Frontal cortex (tissue), 4 donors: ENCODE data around the gene OXCT2. TPM values are rescaled to one million over a fixed set of nuclear protein-coding genes. Genes with fewer than 3 reads are reported as not detected.
"Not testable (repeated sequence)": the region's sequence is repeated elsewhere in the genome, so short reads cannot be mapped to it uniquely, and the experiment has no call there.

Experiments
- DNase-seq, 2 donors: peaks; one replicate each; pipeline ENCODE4 v3.0.0; 2012; ENCODE audit warnings: low spot score in 2 of 2
- FAIRE-seq: peaks from 2 replicates; lab custom pipeline; 2012; peaks lifted over from hg19 to GRCh38; lab: Jason Lieb, UNC
- total RNA-seq: library from RNA; depleted of rRNA; stranded (reverse); fragments of >200 nt; gene quantifications from one replicate; pipeline ENCODE4 v1.2.3, GENCODE V29; 2014
- donor health status: control.
- donor health status: control.
- donor health status: control.

Gene OXCT2
- total RNA-seq, 1 donor from 2014 or later = 0.82 TPM

DNA sequence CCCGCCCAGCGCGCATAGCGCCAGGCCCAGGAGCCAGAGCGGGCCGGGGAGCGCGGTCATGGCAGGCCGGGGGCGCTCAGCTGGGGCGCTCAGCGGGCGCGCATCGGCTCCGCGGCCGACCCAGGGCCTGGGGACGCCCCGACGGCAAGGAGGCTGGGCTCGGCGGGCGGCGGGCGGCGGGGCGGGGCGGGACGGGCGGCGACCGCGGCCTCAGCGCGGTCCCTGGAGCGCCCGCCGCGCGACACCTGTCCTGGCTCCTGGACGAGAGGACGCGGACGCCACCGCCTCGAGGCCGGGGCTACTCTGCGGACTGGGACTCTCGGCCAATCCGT, 17.2 kb upstream of the OXCT2 start:
- DNase-seq (no peak), FAIRE-seq (no peak)

GRCh38 chr1:39787964-39788363, 16.8 kb upstream of the OXCT2 start:
- not testable (repeated sequence) for FAIRE-seq, DNase-seq

GRCh38 chr1:39787468-39787867, 16.3 kb upstream of the OXCT2 start:
- DNase-seq (no peak), FAIRE-seq (no peak)

- not testable (repeated sequence) for DNase-seq, FAIRE-seq
Observed at GRCh38 chr1:39787108-39787375, 15.9 kb upstream of the OXCT2 start.

- FAIRE-seq, DNase-seq: not testable (repeated sequence)
Observed at GRCh38 chr1:39786303-39787107, 15.4 kb upstream of the OXCT2 start.

DNA sequence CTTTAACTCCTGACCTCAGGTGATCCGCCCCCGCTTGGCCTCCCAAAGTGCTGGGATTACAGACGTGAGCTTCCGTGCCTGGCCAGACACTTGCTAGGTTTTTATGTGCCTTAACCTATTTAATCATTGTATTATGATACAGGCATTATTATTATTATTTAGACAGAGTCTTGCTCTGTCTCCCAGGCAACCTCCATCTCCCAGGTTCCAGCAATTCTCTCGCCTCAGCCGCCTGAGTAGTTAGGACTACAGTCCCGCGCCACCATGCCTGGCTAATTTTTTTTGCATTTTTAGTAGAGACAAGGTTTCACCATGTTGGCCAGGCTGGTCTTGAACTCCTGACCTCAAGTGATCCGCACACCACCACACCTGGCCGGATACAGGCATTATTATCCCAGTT, 11.5 kb upstream of the OXCT2 start:
- DNase-seq, FAIRE-seq: not testable (repeated sequence)

GRCh38 chr1:39782103-39782502, 11.0 kb upstream of the OXCT2 start:
- FAIRE-seq (no peak), DNase-seq (no peak)

- no peak for DNase-seq
- FAIRE-seq = no peak
Observed at GRCh38 chr1:39781349-39781715, 10.2 kb upstream of the OXCT2 start.

DNA sequence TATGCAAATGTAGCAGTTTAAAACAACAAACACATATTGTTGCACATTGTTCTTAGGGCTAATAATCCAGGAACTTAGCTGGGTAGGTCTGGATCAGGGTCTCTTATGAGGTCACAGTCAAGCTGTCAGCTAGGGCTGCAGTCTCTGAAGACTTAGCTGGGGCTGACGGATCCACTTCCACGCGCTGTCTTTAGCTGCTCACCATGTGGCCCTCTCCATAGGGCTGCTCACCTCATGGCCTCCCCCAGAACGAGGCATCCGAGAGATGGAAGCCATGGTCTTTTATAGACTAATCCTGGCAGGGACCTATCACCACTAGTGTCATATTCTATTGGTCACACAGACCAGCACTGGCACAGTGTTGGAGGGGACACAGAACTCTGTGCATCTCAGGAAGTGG, 8.7 kb upstream of the OXCT2 start:
- DNase-seq (no peak), FAIRE-seq (no peak)

- DNase-seq = no peak
- FAIRE-seq = no peak
Observed at GRCh38 chr1:39779137-39779536, 8.0 kb upstream of the OXCT2 start.

GRCh38 chr1:39778463-39779099, 7.4 kb upstream of the OXCT2 start:
- not testable (repeated sequence) for DNase-seq, FAIRE-seq

DNA sequence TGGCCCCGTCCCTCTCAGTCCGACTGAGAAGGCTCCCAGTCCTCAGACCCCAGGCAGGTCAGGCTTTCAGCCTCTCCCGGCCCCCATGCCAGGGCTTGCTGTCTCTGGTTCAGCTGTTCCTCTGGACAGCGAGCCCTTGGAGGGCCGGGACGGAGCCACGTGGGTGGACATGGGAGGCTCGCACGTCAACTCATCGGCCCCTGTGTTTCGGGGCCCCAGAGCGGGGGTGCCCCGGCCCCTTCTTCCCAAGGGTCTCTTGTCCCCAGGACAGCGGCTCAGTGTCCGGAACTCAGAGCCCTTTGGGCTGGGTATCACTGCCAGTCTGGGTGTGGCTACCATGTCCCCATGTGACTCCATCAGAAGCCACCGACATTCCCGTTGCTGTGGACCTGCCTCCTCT, 6.7 kb upstream of the OXCT2 start:
- not testable (repeated sequence) for FAIRE-seq

GRCh38 chr1:39777306-39777705, 6.2 kb upstream of the OXCT2 start:
- no peak for FAIRE-seq
- no peak for DNase-seq

More for the DNA sequence above, 6.7 kb upstream of the OXCT2 start:
- not testable (repeated sequence) for DNase-seq

DNA sequence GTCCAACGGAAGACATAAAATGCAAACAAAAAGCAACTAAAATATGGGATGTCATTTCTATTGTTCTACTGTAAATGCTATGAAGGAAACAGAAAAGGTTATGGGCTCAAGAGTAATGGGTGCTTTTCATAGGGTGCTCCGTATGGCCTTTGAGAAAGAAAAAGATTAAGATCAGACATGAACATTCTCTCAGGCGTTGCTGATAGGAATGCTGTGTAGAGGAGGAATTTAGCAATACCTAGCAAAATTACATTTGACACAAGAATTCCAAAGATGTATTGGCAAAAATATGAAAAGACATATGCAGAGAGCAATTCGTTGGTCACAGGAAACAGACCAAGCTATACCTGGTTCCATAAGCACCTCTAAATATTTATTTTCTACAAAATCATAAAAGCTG, 5.7 kb upstream of the OXCT2 start:
- DNase-seq (no peak), FAIRE-seq (no peak)

DNA sequence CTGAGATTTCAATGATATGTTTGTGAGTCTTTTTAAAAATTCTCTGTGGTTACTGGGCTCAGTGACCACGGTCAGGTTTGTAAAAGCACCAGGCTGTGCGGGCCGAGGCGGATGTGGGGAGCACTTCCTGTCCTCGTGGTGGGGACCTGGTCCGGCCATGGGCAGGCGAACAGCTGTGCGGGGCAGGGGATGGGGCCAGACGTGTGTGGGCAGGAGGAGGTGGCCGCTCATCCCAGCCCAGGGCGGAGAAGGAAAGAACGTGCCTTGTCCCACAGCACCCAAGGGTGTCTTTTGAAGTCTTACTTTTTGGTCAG, 5.2 kb upstream of the OXCT2 start:
- FAIRE-seq = no peak
- no peak for DNase-seq

- FAIRE-seq, DNase-seq: not testable (repeated sequence)
Observed at GRCh38 chr1:39775676-39776399, 4.7 kb upstream of the OXCT2 start.

- not testable (repeated sequence) for DNase-seq, FAIRE-seq
Observed at GRCh38 chr1:39775141-39775540, 4.0 kb upstream of the OXCT2 start.

DNA sequence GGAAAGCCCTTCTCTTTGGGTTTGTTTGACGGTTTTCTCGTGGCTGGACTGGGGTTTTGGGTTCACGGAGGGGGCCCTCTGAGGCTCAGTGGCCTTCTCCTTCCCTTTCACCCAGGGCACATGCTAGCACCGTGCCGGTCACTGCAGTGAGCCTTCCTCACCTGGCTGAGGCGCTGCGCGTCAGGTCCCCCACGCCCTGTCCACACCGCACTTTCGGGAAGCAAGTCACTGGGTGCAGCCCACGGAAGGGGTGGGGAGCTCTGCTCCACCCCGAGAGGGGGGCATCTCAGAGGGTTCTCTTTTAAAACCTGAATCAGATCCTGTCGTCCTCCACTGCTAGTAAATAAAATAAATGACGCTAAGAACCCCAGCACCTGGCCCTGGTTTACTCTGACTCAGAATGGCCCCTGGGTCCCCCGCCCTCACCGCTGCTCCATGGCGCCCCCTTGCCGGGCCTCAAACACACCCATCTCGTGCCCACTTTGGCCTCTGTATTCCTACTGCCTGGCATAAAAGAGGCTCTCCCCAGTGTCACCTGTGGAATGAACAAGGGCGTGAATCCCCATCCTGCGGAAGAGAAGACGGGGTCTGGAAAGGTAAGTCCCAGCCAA, 2.3 kb upstream of the OXCT2 start:
- DNase-seq, FAIRE-seq: not testable (repeated sequence)

DNA sequence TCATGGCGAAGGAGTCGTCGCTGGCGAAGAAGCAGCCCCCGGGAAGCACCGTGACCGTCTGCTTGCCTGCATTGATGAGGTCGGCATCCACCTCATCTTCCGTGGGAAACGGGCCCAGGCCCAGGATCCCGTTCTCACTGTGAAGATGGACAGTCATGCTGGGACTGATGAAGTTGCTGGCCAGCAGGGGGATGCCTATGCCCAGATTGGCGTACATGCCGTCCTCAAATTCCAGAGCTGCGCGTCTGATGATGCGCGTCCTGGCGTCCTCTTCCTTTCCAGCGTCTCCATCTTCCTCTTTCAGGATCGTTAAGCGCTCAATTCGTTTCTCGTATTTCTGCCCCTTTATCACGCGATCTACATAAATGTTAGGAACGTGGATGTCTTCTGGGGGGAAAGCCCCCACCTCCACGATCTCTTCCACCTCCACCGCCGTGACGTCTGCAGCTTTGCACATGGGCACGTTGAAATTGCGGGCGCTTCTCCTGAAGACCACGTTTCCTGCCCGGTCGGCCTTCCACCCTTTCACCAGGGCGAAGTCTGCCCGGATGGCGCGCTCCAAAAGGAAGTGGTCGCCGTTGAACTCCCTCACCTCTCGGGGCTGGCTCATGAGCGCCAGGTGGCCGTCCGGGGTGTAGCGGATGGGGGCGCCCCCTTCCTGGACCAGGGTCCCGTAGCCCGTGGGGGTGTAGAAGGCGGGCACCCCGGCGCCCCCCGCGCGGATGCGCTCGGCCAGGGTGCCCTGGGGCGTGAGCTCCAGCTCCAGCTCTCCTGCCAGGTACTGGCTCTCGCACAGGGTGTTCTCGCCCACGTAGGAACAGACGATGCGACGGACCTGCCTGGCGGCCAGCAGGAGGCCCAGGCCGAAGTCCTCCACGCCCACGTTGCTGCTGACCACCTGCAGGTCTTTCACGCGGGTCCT, 787 bp downstream of the OXCT2 start:
- DNase-seq, FAIRE-seq: not testable (repeated sequence)

DNA sequence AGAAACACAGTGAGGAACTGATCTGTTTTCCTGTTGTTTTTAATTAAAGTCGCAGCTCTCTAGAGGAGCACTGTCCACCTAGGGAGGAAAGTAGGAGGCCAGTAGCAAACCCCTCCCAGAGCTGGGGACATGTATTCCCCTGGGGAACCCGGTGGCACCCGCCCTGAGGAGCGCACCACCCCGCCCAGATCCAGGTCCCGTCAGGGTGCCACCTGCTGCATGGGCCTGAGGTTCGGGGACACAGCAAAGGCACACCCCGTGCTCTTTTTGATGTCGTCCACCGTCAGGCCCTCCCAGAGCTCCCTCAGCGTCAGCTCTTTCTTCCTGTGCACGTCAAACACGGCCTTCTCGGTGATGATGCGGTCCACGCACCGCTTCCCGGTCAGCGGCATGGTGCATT, 1.6 kb downstream of the OXCT2 start:
- not testable (repeated sequence) for DNase-seq, FAIRE-seq
